A549 (cell line): ENCODE data around the gene DOK4. TPM values are rescaled to one million over a fixed set of nuclear protein-coding genes. Genes with fewer than 3 reads are reported as not detected.

ENCODE experiments used
- ATAC-seq, 2 experiments: fragments of 200-7000 bp in 1 of 2; fragments of >200 bp in 1 of 2; cut with Nextera tagmentation in 1 of 2; cut with Tn5 transposase in 1 of 2; 3 replicates each; pipeline versions ENCODE4 v1.8.0 to v1.9.1; 2018 to 2020; ENCODE audit warnings: mild to moderate bottlenecking in 1 of 2, moderate library complexity in 1 of 2
- CTCF ChIA-PET: fragments of 300-600 bp; sonication (Branson Sonifier 250); formaldehyde crosslinking; extraction: SDS; loops from one replicate; lab custom pipeline; 2021; ENCODE audit warnings: antibody characterized with exemption, inconsistent platforms; lab: Yijun Ruan, JAX
- POLR2A ChIA-PET: fragments of 350-600 bp; formaldehyde crosslinking; extraction: SDS; loops from one replicate; lab custom pipeline; 2021; ENCODE audit warnings: antibody characterized with exemption, inconsistent platforms; lab: Yijun Ruan, JAX
- DNase-seq, 2 experiments: peaks; one replicate each; pipeline versions ENCODE4 v3.0.0 to v3.0.0-alpha.2; 2011 to 2016; ENCODE audit warnings: low read depth in 1 of 2, low spot score in 1 of 2
- FAIRE-seq: peaks from 2 replicates; lab custom pipeline; 2011; peaks lifted over from hg19 to GRCh38; lab: Jason Lieb, UNC
- H3K27ac ChIP-seq, 2 experiments: fragments of >200 bp; sonication (Bioruptor Twin); formaldehyde crosslinking; 3 replicates each; pipeline ENCODE4 v1.5.1; 2016 to 2017
- H3K4me1 ChIP-seq: fragments of >200 bp; sonication (Bioruptor Twin); formaldehyde crosslinking; 3 replicates; pipeline ENCODE4 v1.6.1; 2016
- H3K4me2 ChIP-seq: fragments of >200 bp; sonication (Bioruptor Twin); formaldehyde crosslinking; 3 replicates; pipeline ENCODE4 v1.6.1; 2016
- H3K4me3 ChIP-seq: fragments of >200 bp; sonication (Bioruptor Twin); formaldehyde crosslinking; 3 replicates; pipeline ENCODE4 v1.5.1; 2016
- H3K9me3 ChIP-seq: fragments of >200 bp; sonication (Bioruptor Twin); formaldehyde crosslinking; 3 replicates; pipeline ENCODE4 v1.6.1; 2016
- ATOH8 ChIP-seq: fragments of 250-450 bp; sonication (Bioruptor Pico); IDR thresholded peaks from 2 replicates; pipeline ENCODE4 v1.5.0; 2020; ENCODE audit warnings: low read depth, mild to moderate bottlenecking, moderate library complexity
- BHLHE40 ChIP-seq: IDR thresholded peaks from 2 replicates; pipeline ENCODE4 v1.6.1; 2012; ENCODE audit warnings: low read depth, low read length, inconsistent platforms
- CBX8 ChIP-seq: fragments of 200-600 bp; sonication (generic); IDR thresholded peaks from 2 replicates; pipeline ENCODE4 v1.6.1; 2016
- CEBPB ChIP-seq, 2 experiments: fragments of >200 bp in 1 of 2; sonication (Bioruptor Twin) in 1 of 2; formaldehyde crosslinking in 1 of 2; IDR thresholded peaks; 2 replicates each; pipeline ENCODE4 v1.6.1; 2012 to 2016
- CHD4 ChIP-seq: fragments of 200-600 bp; sonication (generic); IDR thresholded peaks from 2 replicates; pipeline ENCODE4 v1.6.1; 2016; ENCODE audit warnings: antibody characterized with exemption, mild to moderate bottlenecking, borderline replicate concordance
- CTCF ChIP-seq: fragments of >200 bp; sonication (Bioruptor Twin); formaldehyde crosslinking; IDR thresholded peaks from 3 replicates; pipeline ENCODE4 v1.5.1; 2016
- EHMT2 ChIP-seq: fragments of 200-600 bp; sonication (generic); IDR thresholded peaks from 2 replicates; pipeline ENCODE4 v1.6.1; 2016; ENCODE audit warnings: antibody characterized with exemption, low read depth, mild to moderate bottlenecking, moderate library complexity
- EP300 ChIP-seq, 2 experiments: fragments of >200 bp; sonication (Bioruptor Twin); formaldehyde crosslinking; IDR thresholded peaks; 2 replicates in 1 of 2; 3 replicates in 1 of 2; pipeline ENCODE4 v1.6.1; 2016 to 2017
- FOSB ChIP-seq: fragments of 250-450 bp; sonication (Bioruptor Pico); IDR thresholded peaks from 2 replicates; pipeline ENCODE4 v1.5.0; 2020; ENCODE audit warnings: mild to moderate bottlenecking, moderate library complexity
- FOSL2 ChIP-seq, 2 experiments: fragments of 450-650 bp in 1 of 2; fragments of >200 bp in 1 of 2; sonication (Bioruptor Twin) in 1 of 2; formaldehyde crosslinking; IDR thresholded peaks; 2 replicates each; pipeline versions ENCODE4 v1.5.0 to v1.6.1; 2016 to 2020; ENCODE audit warnings: mild to moderate bottlenecking in 1 of 2, moderate library complexity in 1 of 2
- FOXS1 ChIP-seq: fragments of 250-450 bp; sonication (Bioruptor Pico); IDR thresholded peaks from 2 replicates; pipeline ENCODE4 v1.5.0; 2020; ENCODE audit warnings: mild to moderate bottlenecking, moderate library complexity
- GATA3 ChIP-seq: IDR thresholded peaks from 2 replicates; pipeline ENCODE4 v1.6.1; 2012; ENCODE audit warnings: borderline replicate concordance
- JUN ChIP-seq, 2 experiments: fragments of >200 bp; sonication (Bioruptor Twin); formaldehyde crosslinking; IDR thresholded peaks; 2 replicates in 1 of 2; 3 replicates in 1 of 2; pipeline ENCODE4 v1.6.1; 2016 to 2017
- MAX ChIP-seq: IDR thresholded peaks from 2 replicates; pipeline ENCODE4 v1.6.1; 2012
- MAZ ChIP-seq: fragments of 150-350 bp; IDR thresholded peaks from 2 replicates; pipeline ENCODE4 v1.6.1; 2014; ENCODE audit warnings: antibody characterized with exemption, low read depth, low read length, borderline replicate concordance
- PBX3 ChIP-seq: IDR thresholded peaks from 2 replicates; pipeline ENCODE4 v1.6.1; 2012
- PHF8 ChIP-seq: fragments of 200-600 bp; sonication (generic); IDR thresholded peaks from 2 replicates; pipeline ENCODE4 v1.6.1; 2016; ENCODE audit warnings: low read depth, mild to moderate bottlenecking, antibody characterized with exemption, moderate library complexity, borderline replicate concordance
- POLR2A ChIP-seq: IDR thresholded peaks from 2 replicates; pipeline ENCODE4 v1.6.1; 2012; ENCODE audit warnings: mild to moderate bottlenecking, low read length
- POLR2AphosphoS2 ChIP-seq: conservative IDR thresholded peaks from 2 replicates; pipeline ENCODE4 v1.6.1; 2012; ENCODE audit warnings: low read length, improper control_type of control experiment, inconsistent platforms
- RARB ChIP-seq: fragments of 250-450 bp; sonication (Bioruptor Pico); IDR thresholded peaks from 2 replicates; pipeline ENCODE4 v1.8.0; 2021; ENCODE audit warnings: mild to moderate bottlenecking, moderate library complexity
- ZFP36 ChIP-seq: fragments of 450-650 bp; IDR thresholded peaks from 2 replicates; pipeline ENCODE4 v1.6.1; 2014; ENCODE audit warnings: borderline replicate concordance; ENCODE audit not compliant: partially characterized antibody
- WGBS: methylation state at CpG from one replicate; pipeline ENCODE4 v1.1.6; 2017; ENCODE audit errors: missing lambda C conversion rate; 5-methylcytosine and 5-hydroxymethylcytosine counted together
- polyA plus RNA-seq, 4 experiments: library from polyadenylated mRNA; depleted of rRNA in 3 of 4; stranded (reverse); fragments of >200 nt; fragmentation: RNase III in 1 of 4; extraction: RNeasy Plus Mini Kit Qiagen cat#74134 plus additional on column Dnase treatment in 1 of 4; gene quantifications; 2 replicates in 3 of 4; 3 replicates in 1 of 4; pipeline ENCODE4 v1.2.3, GENCODE V29; 2011 to 2017
- TF ChIP-seq, protein P1 (sequence below): fragments of 200-600 bp; sonication (generic); IDR thresholded peaks from 2 replicates; pipeline ENCODE4 v1.6.1; 2016; ENCODE audit warnings: antibody characterized with exemption, mild to moderate bottlenecking, moderate library complexity
- TF ChIP-seq, protein P2 (sequence below): IDR thresholded peaks from 2 replicates; pipeline ENCODE4 v1.6.1; 2012; ENCODE audit warnings: low read depth, borderline replicate concordance

The DOK4 gene
- polyA plus RNA-seq, 2 of the 4 experiments (the other 2 are of a cell fraction) = 70.3 to 85.4 TPM

DNA sequence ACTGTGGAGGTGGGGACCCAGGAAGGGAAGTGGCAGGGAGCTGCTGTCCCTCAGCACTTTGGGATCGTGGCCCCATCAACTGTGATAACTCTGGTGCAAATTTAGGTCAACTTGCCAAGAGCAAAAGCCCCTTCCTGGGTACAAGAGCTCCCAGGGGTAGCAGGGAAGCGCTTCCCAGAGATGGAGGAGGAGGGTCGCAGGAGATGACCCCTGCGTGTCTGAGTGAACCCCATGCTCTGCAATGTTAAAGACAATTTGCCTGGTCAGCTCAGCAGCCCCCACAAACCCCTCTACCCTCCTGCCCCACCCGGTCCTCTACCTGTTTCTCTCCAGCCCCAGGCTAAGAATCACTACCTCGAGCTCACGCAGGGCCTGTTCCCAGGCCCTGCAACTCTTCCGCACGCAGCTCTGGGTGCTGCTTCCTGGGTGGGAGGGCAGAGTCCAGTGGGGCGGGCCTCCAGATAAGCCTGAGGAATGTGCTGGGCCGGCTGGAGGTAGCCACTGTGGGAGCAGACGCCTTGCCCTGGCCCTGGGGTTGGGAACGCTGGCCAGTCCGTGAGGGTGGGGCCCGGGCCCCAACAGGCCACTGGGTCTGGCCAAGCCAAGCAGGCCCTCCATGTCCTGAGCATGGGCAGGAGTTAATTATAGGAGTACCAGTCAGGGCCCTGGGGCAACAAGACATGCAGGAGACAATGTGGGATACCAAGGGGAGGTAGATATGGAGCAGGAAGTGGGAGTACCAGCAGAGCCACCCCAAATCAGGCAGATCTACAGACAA, 6.1 kb downstream of the DOK4 start:
- CTCF ChIA-PET = interaction anchor here (0.8 to 8.4 kb wide), 8 partner anchors 7 to 58 kb away, joined by 3 to 70 read pairs (median 7); partner anchors contain the start of genes DOK4 and POLR2C
- POLR2A ChIA-PET = interaction anchor here (0.9 to 2.4 kb wide), 5 partner anchors 8 to 40 kb away, joined by 3 to 15 read pairs (median 5); partner anchors contain the start of genes CIAPIN1, COQ9 and POLR2C
- DNase-seq = peak; percentile 80 to 90
- H3K9me3 ChIP-seq = no peaks in the 10 kb centered on the region
- 11% methylated on average over 6 of the region's 15 CpGs for WGBS
- peak overlapping the region; percentile 48 for H3K4me3 ChIP-seq
- FAIRE-seq = no peak
- peaks cover 90% of the 10 kb centered on the region for H3K4me1 ChIP-seq
- TF ChIP-seq BHLHE40 (no peak), MAX (peak; percentile 77), CBX8 (no peak), PHF8 (no peak), ZFP36 (no peak), EHMT2 (no peak), JUN (IDR thresholded peaks at IDR 0.05) (peak in 1 of 2 experiments; percentile 58), FOSB (CRISPR knock-in tag) (no peak), PBX3 (no peak), RARB (CRISPR knock-in tag) (no peak), POLR2AphosphoS2 (no peak), EP300 (IDR thresholded peaks at IDR 0.05) (no peak), CEBPB (IDR thresholded peaks at IDR 0.05) (no peak), CHD4 (no peak), MAZ (no peak), GATA3 (peak; percentile 16; the same call in 1 of the 2 replicates), FOXS1 (CRISPR knock-in tag) (no peak), POLR2A (peak; percentile 42), FOSL2 (IDR thresholded peaks at IDR 0.05) (no peak), FOSL2 (CRISPR knock-in tag; IDR thresholded peaks at IDR 0.05) (no peak), ATOH8 (CRISPR knock-in tag) (peak; percentile 6; the same call in 1 of the 2 replicates), CTCF (no peak)
- TF ChIP-seq, protein P1, sequence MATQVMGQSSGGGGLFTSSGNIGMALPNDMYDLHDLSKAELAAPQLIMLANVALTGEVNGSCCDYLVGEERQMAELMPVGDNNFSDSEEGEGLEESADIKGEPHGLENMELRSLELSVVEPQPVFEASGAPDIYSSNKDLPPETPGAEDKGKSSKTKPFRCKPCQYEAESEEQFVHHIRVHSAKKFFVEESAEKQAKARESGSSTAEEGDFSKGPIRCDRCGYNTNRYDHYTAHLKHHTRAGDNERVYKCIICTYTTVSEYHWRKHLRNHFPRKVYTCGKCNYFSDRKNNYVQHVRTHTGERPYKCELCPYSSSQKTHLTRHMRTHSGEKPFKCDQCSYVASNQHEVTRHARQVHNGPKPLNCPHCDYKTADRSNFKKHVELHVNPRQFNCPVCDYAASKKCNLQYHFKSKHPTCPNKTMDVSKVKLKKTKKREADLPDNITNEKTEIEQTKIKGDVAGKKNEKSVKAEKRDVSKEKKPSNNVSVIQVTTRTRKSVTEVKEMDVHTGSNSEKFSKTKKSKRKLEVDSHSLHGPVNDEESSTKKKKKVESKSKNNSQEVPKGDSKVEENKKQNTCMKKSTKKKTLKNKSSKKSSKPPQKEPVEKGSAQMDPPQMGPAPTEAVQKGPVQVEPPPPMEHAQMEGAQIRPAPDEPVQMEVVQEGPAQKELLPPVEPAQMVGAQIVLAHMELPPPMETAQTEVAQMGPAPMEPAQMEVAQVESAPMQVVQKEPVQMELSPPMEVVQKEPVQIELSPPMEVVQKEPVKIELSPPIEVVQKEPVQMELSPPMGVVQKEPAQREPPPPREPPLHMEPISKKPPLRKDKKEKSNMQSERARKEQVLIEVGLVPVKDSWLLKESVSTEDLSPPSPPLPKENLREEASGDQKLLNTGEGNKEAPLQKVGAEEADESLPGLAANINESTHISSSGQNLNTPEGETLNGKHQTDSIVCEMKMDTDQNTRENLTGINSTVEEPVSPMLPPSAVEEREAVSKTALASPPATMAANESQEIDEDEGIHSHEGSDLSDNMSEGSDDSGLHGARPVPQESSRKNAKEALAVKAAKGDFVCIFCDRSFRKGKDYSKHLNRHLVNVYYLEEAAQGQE = peak; percentile 55; the same call in 1 of the 2 replicates
- TF ChIP-seq, protein P2, sequence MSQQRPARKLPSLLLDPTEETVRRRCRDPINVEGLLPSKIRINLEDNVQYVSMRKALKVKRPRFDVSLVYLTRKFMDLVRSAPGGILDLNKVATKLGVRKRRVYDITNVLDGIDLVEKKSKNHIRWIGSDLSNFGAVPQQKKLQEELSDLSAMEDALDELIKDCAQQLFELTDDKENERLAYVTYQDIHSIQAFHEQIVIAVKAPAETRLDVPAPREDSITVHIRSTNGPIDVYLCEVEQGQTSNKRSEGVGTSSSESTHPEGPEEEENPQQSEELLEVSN = peak; percentile 41; the same call in 1 of the 2 replicates
- ATAC-seq = peak; percentile 70 to 87
- peak overlapping the region; percentile 93 for H3K4me2 ChIP-seq
- peak overlapping the region; percentile 96 to 98 for H3K27ac ChIP-seq
